ENCODE results near the gene MS4A14. TPM values are rescaled to one million over a fixed set of nuclear protein-coding genes. Genes with fewer than 3 reads are reported as not detected.

The MS4A14 gene
- total RNA-seq (0.42 TPM), polyA plus RNA-seq (1.1 TPM)
- long read RNA-seq, donor 1, result 0 reads
- long read RNA-seq, donor 2, result 0 reads
- long read RNA-seq, donor 3, result 0 reads
- long read RNA-seq, donor 4, result 0 reads
- long read RNA-seq, donor 5, result 0 reads
- long read RNA-seq, donor 6, result 0 reads
- long read RNA-seq, donor 7, result 0 reads
- long read RNA-seq, donor 8, result 0 reads
- long read RNA-seq, donor 9, result 0 reads
- long read RNA-seq, donor 10, result 0 reads

GRCh38 chr11:60396382-60396781 is at the start of gene MS4A14:
Gene MS4A14, plus strand, starts transcription at chr11:60396459. Its CDS starts 120 bp downstream, at chr11:60396579.
- DNase-seq (ENCODE audit: low read depth in 6 of 9, low spot score in 9 of 9), result no peak
- Histone ChIP-seq H3K27ac (ENCODE audit: low read depth in 1 of 2, low read length in 1 of 2) (no peak within 1 kb of the TSS), H3K9me3 (ENCODE audit: control insufficient read depth in 2 of 2, insufficient read depth in 1 of 2, low read length in 1 of 2) (no peaks in the 10 kb centered on the region), H3K36me3 (ENCODE audit: control insufficient read depth in 2 of 2, insufficient read depth in 2 of 2, low read length in 1 of 2) (no peaks in the 10 kb centered on the region), H3K4me3 (ENCODE audit: low read length in 2 of 2) (no peak within 1 kb of the TSS), H3K27me3 (ENCODE audit: control insufficient read depth in 2 of 2, insufficient read depth in 1 of 2, low read length in 1 of 2) (no peaks in the 10 kb centered on the region), H3K4me1 (ENCODE audit: control insufficient read depth in 2 of 2, insufficient read depth in 2 of 2, low read length in 2 of 2) (no peaks in the 10 kb centered on the region)
- WGBS, result 91% methylated on average over 3 of the region's 3 CpGs

GRCh38 chr11:60347084-60347797 is 49.0 kb upstream of the MS4A14 start:
- DNase-seq (ENCODE audit: low read depth in 6 of 9, low spot score in 9 of 9), result no peak
- no peaks in the 10 kb centered on the region for H3K36me3 ChIP-seq (ENCODE audit: control insufficient read depth in 2 of 2, insufficient read depth in 2 of 2, low read length in 1 of 2)
- no peaks in the 10 kb centered on the region for H3K4me1 ChIP-seq (ENCODE audit: control insufficient read depth in 2 of 2, insufficient read depth in 2 of 2, low read length in 2 of 2)
- H3K4me3 ChIP-seq (ENCODE audit: low read length in 2 of 2), result no peak overlapping the region
- no peaks in the 10 kb centered on the region for H3K27me3 ChIP-seq (ENCODE audit: control insufficient read depth in 2 of 2, insufficient read depth in 1 of 2, low read length in 1 of 2)
- no peaks in the 10 kb centered on the region for H3K9me3 ChIP-seq (ENCODE audit: control insufficient read depth in 2 of 2, insufficient read depth in 1 of 2, low read length in 1 of 2)
- no peak overlapping the region for H3K27ac ChIP-seq (ENCODE audit: low read depth in 1 of 2, low read length in 1 of 2)
- 95% methylated on average over 2 of the region's 2 CpGs for WGBS

GRCh38 chr11:60348116-60348515 is 48.1 kb upstream of the MS4A14 start:
- Histone ChIP-seq H3K4me3 (ENCODE audit: low read length in 2 of 2) (no peak overlapping the region), H3K27ac (ENCODE audit: low read depth in 1 of 2, low read length in 1 of 2) (no peak overlapping the region), H3K9me3 (ENCODE audit: control insufficient read depth in 2 of 2, insufficient read depth in 1 of 2, low read length in 1 of 2) (no peaks in the 10 kb centered on the region), H3K27me3 (ENCODE audit: control insufficient read depth in 2 of 2, insufficient read depth in 1 of 2, low read length in 1 of 2) (no peaks in the 10 kb centered on the region), H3K4me1 (ENCODE audit: control insufficient read depth in 2 of 2, insufficient read depth in 2 of 2, low read length in 2 of 2) (no peaks in the 10 kb centered on the region), H3K36me3 (ENCODE audit: control insufficient read depth in 2 of 2, insufficient read depth in 2 of 2, low read length in 1 of 2) (no peaks in the 10 kb centered on the region)
- WGBS, result 88% methylated on average over 2 of the region's 2 CpGs
- no peak for DNase-seq (ENCODE audit: low read depth in 6 of 9, low spot score in 9 of 9)

GRCh38 chr11:60349990-60350389 is 46.3 kb upstream of the MS4A14 start:
- Histone ChIP-seq H3K4me1 (ENCODE audit: control insufficient read depth in 2 of 2, insufficient read depth in 2 of 2, low read length in 2 of 2) (no peaks in the 10 kb centered on the region), H3K9me3 (ENCODE audit: control insufficient read depth in 2 of 2, insufficient read depth in 1 of 2, low read length in 1 of 2) (no peaks in the 10 kb centered on the region), H3K36me3 (ENCODE audit: control insufficient read depth in 2 of 2, insufficient read depth in 2 of 2, low read length in 1 of 2) (no peaks in the 10 kb centered on the region), H3K4me3 (ENCODE audit: low read length in 2 of 2) (no peak overlapping the region), H3K27me3 (ENCODE audit: control insufficient read depth in 2 of 2, insufficient read depth in 1 of 2, low read length in 1 of 2) (no peaks in the 10 kb centered on the region), H3K27ac (ENCODE audit: low read depth in 1 of 2, low read length in 1 of 2) (no peak overlapping the region)
- 95% methylated on average over 1 of the region's 1 CpG for WGBS
- DNase-seq (ENCODE audit: low read depth in 6 of 9, low spot score in 9 of 9), result no peak

- peaks cover 0 to 13% of the 10 kb centered on the region in 2 donors for H3K9me3 ChIP-seq (ENCODE audit: control insufficient read depth in 2 of 2, insufficient read depth in 1 of 2, low read length in 1 of 2)
- 23% methylated on average over 2 of the region's 2 CpGs for WGBS
- DNase-seq (ENCODE audit: low read depth in 6 of 9, low spot score in 9 of 9), result no peak
- H3K36me3 ChIP-seq (ENCODE audit: control insufficient read depth in 2 of 2, insufficient read depth in 2 of 2, low read length in 1 of 2), result no peaks in the 10 kb centered on the region
- H3K27ac ChIP-seq (ENCODE audit: low read depth in 1 of 2, low read length in 1 of 2), result no peak overlapping the region
- no peaks in the 10 kb centered on the region for H3K27me3 ChIP-seq (ENCODE audit: control insufficient read depth in 2 of 2, insufficient read depth in 1 of 2, low read length in 1 of 2)
- no peak overlapping the region for H3K4me3 ChIP-seq (ENCODE audit: low read length in 2 of 2)
- H3K4me1 ChIP-seq (ENCODE audit: control insufficient read depth in 2 of 2, insufficient read depth in 2 of 2, low read length in 2 of 2), result no peaks in the 10 kb centered on the region
These were observed 38.5 kb upstream of the MS4A14 start for GRCh38 chr11:60357771-60358170.

- Histone ChIP-seq H3K27ac (ENCODE audit: low read depth in 1 of 2, low read length in 1 of 2) (no peak overlapping the region), H3K9me3 (ENCODE audit: control insufficient read depth in 2 of 2, insufficient read depth in 1 of 2, low read length in 1 of 2) (peaks cover 0 to 13% of the 10 kb centered on the region in 2 donors), H3K27me3 (ENCODE audit: control insufficient read depth in 2 of 2, insufficient read depth in 1 of 2, low read length in 1 of 2) (no peaks in the 10 kb centered on the region), H3K4me3 (ENCODE audit: low read length in 2 of 2) (no peak overlapping the region), H3K36me3 (ENCODE audit: control insufficient read depth in 2 of 2, insufficient read depth in 2 of 2, low read length in 1 of 2) (no peaks in the 10 kb centered on the region), H3K4me1 (ENCODE audit: control insufficient read depth in 2 of 2, insufficient read depth in 2 of 2, low read length in 2 of 2) (no peaks in the 10 kb centered on the region)
- 97% methylated on average over 4 of the region's 4 CpGs for WGBS
- DNase-seq (ENCODE audit: low read depth in 6 of 9, low spot score in 9 of 9), result no peak
These were observed 35.6 kb upstream of the MS4A14 start for GRCh38 chr11:60360621-60361020.

- no peak for DNase-seq (ENCODE audit: low read depth in 6 of 9, low spot score in 9 of 9)
- H3K27ac ChIP-seq (ENCODE audit: low read depth in 1 of 2, low read length in 1 of 2), result no peak overlapping the region
- WGBS, result 70% methylated on average over 1 of the region's 1 CpG
- no peak overlapping the region for H3K4me3 ChIP-seq (ENCODE audit: low read length in 2 of 2)
- no peaks in the 10 kb centered on the region for H3K4me1 ChIP-seq (ENCODE audit: control insufficient read depth in 2 of 2, insufficient read depth in 2 of 2, low read length in 2 of 2)
- H3K27me3 ChIP-seq (ENCODE audit: control insufficient read depth in 2 of 2, insufficient read depth in 1 of 2, low read length in 1 of 2), result no peaks in the 10 kb centered on the region
- peaks cover 0 to 13% of the 10 kb centered on the region in 2 donors for H3K9me3 ChIP-seq (ENCODE audit: control insufficient read depth in 2 of 2, insufficient read depth in 1 of 2, low read length in 1 of 2)
- H3K36me3 ChIP-seq (ENCODE audit: control insufficient read depth in 2 of 2, insufficient read depth in 2 of 2, low read length in 1 of 2), result no peaks in the 10 kb centered on the region
These were observed 34.0 kb upstream of the MS4A14 start for GRCh38 chr11:60362241-60362640.

GRCh38 chr11:60363542-60364470 is 32.5 kb upstream of the MS4A14 start:
- no peaks in the 10 kb centered on the region for H3K27me3 ChIP-seq (ENCODE audit: control insufficient read depth in 2 of 2, insufficient read depth in 1 of 2, low read length in 1 of 2)
- peak; percentile 18 to 79 (median 57) for DNase-seq (ENCODE audit: low read depth in 6 of 9, low spot score in 9 of 9)
- H3K4me1 ChIP-seq (ENCODE audit: control insufficient read depth in 2 of 2, insufficient read depth in 2 of 2, low read length in 2 of 2), result no peaks in the 10 kb centered on the region
- peaks cover 0 to 13% of the 10 kb centered on the region in 2 donors for H3K9me3 ChIP-seq (ENCODE audit: control insufficient read depth in 2 of 2, insufficient read depth in 1 of 2, low read length in 1 of 2)
- 64% methylated on average over 7 of the region's 7 CpGs for WGBS
- no peak overlapping the region for H3K27ac ChIP-seq (ENCODE audit: low read depth in 1 of 2, low read length in 1 of 2)
- H3K36me3 ChIP-seq (ENCODE audit: control insufficient read depth in 2 of 2, insufficient read depth in 2 of 2, low read length in 1 of 2), result no peaks in the 10 kb centered on the region
- H3K4me3 ChIP-seq (ENCODE audit: low read length in 2 of 2), result no peak overlapping the region
